Kidney (tissue), 14 donors: ENCODE results near the gene A3GALT2. TPM values are rescaled to one million over a fixed set of nuclear protein-coding genes. Genes with fewer than 3 reads are reported as not detected.

Source experiments
- DNase-seq, 5 donors: peaks; one replicate each; pipeline ENCODE4 v3.0.0-alpha.2; 2013 to 2020
- FAIRE-seq: peaks from 2 replicates; lab custom pipeline; 2012; peaks lifted over from hg19 to GRCh38; lab: Jason Lieb, UNC
- H3K27ac ChIP-seq, 2 donors: one replicate each; pipeline ENCODE4 v1.7.0; 2013; ENCODE audit warnings: low read depth in 2 of 2, low read length in 2 of 2, inconsistent platforms in 1 of 2
- H3K27me3 ChIP-seq: one replicate; pipeline ENCODE4 v1.7.1; 2013; ENCODE audit warnings: low read length, inconsistent platforms; ENCODE audit not compliant: control insufficient read depth, insufficient read depth
- H3K36me3 ChIP-seq, 3 donors: one replicate each; pipeline versions ENCODE4 v1.7.0 to v1.7.1; 2013; ENCODE audit warnings: low read length in 3 of 3, control low read depth in 1 of 3, inconsistent platforms in 1 of 3; ENCODE audit not compliant: insufficient read depth in 3 of 3, control insufficient read depth in 2 of 3
- H3K4me1 ChIP-seq, 3 donors: one replicate each; pipeline versions ENCODE4 v1.7.0 to v1.7.1; 2013; ENCODE audit warnings: low read length in 3 of 3, inconsistent platforms in 1 of 3, low read depth in 1 of 3; ENCODE audit not compliant: control insufficient read depth in 2 of 3, insufficient read depth in 2 of 3
- H3K4me3 ChIP-seq, 3 donors: one replicate each; pipeline versions ENCODE4 v1.7.0 to v1.8.1; 2013; ENCODE audit warnings: low read length in 3 of 3, control low read depth in 1 of 3, inconsistent platforms in 1 of 3
- H3K9ac ChIP-seq, 3 donors: one replicate each; pipeline versions ENCODE4 v1.7.0 to v1.7.1; 2013; ENCODE audit warnings: low read length in 3 of 3, control low read depth in 1 of 3, inconsistent platforms in 1 of 3
- H3K9me3 ChIP-seq, 3 donors: one replicate each; pipeline versions ENCODE4 v1.7.0 to v1.7.1; 2013; ENCODE audit warnings: low read length in 3 of 3, control low read depth in 1 of 3, inconsistent platforms in 1 of 3; ENCODE audit not compliant: control insufficient read depth in 2 of 3, insufficient read depth in 1 of 3
- intact Hi-C: fragments of 100-400 bp; cut with DNase I; formaldehyde crosslinking; loops from one replicate; pipeline ENCODE4 v1.11.1; 2022
- polyA plus RNA-seq: library from polyadenylated mRNA; stranded (reverse); fragments of 350-450 nt; fragmentation: Illumina TruSeq; extraction: RNeasy Lipid Tissue Mini Kit (QIAGEN cat#74804); gene quantifications from one replicate; pipeline ENCODE4 v1.2.3, GENCODE V29; 2014; ENCODE audit warnings: low read depth, low replicate concordance; ENCODE audit not compliant: insufficient read depth
- total RNA-seq: library from RNA; stranded (reverse); fragmentation: NEBNext Ultra II Directional; extraction: Animal tissue kit (Norgen Biotek cat#: 25700); gene quantifications from one replicate; pipeline ENCODE4 v1.2.1, GENCODE V29; 2021
- TF ChIP-seq, protein P1 (sequence below): IDR thresholded peaks from 3 replicates; pipeline ENCODE4 v1.5.1; 2012; ENCODE audit warnings: mild to moderate bottlenecking, moderate library complexity, borderline replicate concordance; ENCODE audit not compliant: insufficient read depth; ENCODE audit errors: extremely low read depth
- donor health status: control.
- donor health status: control.
- donor health status: control.
- donor health status: control.
- donor health status: control.
- donor health status: DM: yes; HTN: yes; CAD: no.
- donor health status: Normal renal cell carcinoma (clear cell type).

Gene A3GALT2
- total and polyA plus RNA-seq, 2 donors from 2014 or later = not detected

DNA sequence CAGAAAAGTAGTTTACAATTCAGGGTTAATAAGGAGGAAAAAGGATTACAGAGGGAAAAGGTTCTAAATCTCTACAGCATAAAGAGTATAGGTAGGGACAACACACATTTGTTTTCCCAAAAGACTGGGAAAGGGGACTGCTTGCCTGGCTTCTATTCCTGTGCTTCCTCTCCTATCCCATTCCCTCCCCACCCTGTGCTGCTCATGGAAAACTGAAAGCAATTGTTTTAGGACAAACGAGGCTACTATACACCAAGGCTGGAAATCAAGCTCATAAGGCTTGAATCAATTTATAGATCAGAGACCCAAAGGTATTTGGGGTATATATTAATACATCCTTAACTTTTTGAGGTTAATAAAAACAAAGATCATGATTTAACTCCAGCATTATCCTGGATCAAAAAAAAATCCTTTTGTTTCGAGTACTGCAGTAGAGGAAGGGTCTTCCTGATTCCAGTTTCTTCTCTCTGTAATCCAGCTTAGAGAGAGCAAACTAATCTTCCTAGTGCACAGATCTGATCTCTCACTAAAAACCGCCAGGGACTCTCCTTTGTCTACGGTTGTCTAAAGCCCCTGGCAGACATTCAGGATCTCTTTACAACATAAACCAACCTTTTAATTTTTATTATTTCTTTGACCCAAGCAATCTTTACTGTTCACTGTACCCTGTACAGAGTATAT, 37.4 kb upstream of the A3GALT2 start:
- FAIRE-seq (no peak), DNase-seq (no peak)
- Histone ChIP-seq H3K4me3 (no peak overlapping the region), H3K9me3 (no peaks in the 10 kb centered on the region), H3K9ac (no peak overlapping the region), H3K4me1 (peaks cover 10 to 16% (median 15%) of the 10 kb centered on the region in 3 donors), H3K27me3 (no peaks in the 10 kb centered on the region), H3K36me3 (peaks cover 0 to 2% (median 0%) of the 10 kb centered on the region in 3 donors), H3K27ac (no peak overlapping the region)
- TF ChIP-seq, protein P1, sequence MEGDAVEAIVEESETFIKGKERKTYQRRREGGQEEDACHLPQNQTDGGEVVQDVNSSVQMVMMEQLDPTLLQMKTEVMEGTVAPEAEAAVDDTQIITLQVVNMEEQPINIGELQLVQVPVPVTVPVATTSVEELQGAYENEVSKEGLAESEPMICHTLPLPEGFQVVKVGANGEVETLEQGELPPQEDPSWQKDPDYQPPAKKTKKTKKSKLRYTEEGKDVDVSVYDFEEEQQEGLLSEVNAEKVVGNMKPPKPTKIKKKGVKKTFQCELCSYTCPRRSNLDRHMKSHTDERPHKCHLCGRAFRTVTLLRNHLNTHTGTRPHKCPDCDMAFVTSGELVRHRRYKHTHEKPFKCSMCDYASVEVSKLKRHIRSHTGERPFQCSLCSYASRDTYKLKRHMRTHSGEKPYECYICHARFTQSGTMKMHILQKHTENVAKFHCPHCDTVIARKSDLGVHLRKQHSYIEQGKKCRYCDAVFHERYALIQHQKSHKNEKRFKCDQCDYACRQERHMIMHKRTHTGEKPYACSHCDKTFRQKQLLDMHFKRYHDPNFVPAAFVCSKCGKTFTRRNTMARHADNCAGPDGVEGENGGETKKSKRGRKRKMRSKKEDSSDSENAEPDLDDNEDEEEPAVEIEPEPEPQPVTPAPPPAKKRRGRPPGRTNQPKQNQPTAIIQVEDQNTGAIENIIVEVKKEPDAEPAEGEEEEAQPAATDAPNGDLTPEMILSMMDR = no peak
- intact Hi-C loops = no loop called here

DNA sequence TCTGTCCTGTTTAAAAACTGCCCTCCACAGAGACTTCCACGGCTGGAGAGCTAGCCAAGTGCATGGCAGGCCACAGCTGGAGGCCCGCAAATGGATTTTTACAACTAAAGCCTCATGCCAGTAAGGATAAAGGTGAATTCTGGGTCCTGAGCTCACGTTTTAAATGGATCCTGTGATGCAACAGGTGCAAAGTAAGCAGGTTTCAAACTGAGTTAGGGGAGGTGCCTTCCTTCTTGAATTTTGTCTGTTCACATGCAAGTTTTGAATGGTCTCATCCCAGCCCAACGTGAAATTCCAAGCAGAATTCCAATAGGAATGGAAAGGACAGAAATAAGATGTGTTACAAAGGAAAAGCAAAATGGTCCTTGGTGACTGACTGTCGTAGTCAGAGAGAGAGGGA, 36.2 kb upstream of the A3GALT2 start:
- Histone ChIP-seq H3K9ac (no peak overlapping the region), H3K4me1 (peaks cover 0 to 7% (median 7%) of the 10 kb centered on the region in 3 donors), H3K4me3 (no peak overlapping the region), H3K9me3 (no peaks in the 10 kb centered on the region), H3K27me3 (no peaks in the 10 kb centered on the region), H3K27ac (no peak overlapping the region), H3K36me3 (peaks cover 0 to 2% (median 0%) of the 10 kb centered on the region in 3 donors)
- DNase-seq = no peak
- no peak for FAIRE-seq
- intact Hi-C loops = no loop called here
- TF ChIP-seq, protein P1 = no peak

DNA sequence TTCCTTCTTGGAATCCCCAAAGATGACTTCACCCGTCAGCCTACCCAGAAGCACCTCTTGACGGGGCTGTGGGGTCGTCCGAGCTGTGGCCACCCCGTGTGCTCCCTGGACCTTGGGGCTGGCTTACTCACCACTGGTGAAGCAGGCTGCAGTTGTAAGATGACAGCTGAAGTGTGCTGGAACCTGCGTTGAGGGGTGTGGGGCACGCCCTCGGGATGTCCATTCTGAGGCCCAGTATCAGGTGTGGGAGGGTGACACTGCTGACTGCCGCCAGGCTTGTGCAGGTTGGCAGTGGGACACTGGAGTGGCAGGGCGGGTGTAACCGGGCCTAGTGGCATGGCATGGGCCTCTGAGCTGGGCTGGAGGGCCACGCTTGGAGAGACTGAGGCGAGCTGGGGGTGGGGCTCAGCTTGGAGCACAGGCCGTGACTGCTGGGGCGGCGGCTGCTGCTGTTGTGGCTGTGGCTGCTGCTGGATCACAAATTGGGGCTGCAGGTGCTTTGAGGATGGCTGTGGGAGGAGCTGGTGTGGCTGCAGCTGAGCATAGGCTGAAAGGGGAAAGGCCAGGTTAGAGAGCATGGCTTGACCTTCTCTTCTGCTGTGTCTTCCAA, 33.9 kb upstream of the A3GALT2 start:
- no peak overlapping the region for H3K4me3 ChIP-seq
- FAIRE-seq = no peak
- no peaks in the 10 kb centered on the region for H3K27me3 ChIP-seq
- H3K9ac ChIP-seq = no peak overlapping the region
- H3K27ac ChIP-seq = no peak overlapping the region
- DNase-seq = no peak
- intact Hi-C loops = no loop called here
- peaks cover 0 to 6% (median 0%) of the 10 kb centered on the region in 3 donors for H3K4me1 ChIP-seq
- TF ChIP-seq, protein P1 = no peak
- peaks cover 0 to 2% (median 0%) of the 10 kb centered on the region in 3 donors for H3K36me3 ChIP-seq
- no peaks in the 10 kb centered on the region for H3K9me3 ChIP-seq
